Naive thymus-derived CD4-positive, alpha-beta T cell (primary cell): ENCODE measurements around the gene WWOX. TPM values are rescaled to one million over a fixed set of nuclear protein-coding genes. Genes with fewer than 3 reads are reported as not detected.

Source experiments
- ATAC-seq: fragments of 150-1000 bp; cut with Tn5 transposase; 2 replicates; pipeline ENCODE4 v1.10.0; 2021; ENCODE audit warnings: mild to moderate bottlenecking, moderate library complexity
- CTCF ChIA-PET: fragments of 350-600 bp; sonication (Branson Sonifier 250); formaldehyde crosslinking; loops from one replicate; lab custom pipeline; 2021; ENCODE audit warnings: antibody characterized with exemption; lab: Charles Lee
- POLR2A ChIA-PET: fragments of 350-600 bp; sonication (Branson Sonifier 250); formaldehyde crosslinking; loops from one replicate; lab custom pipeline; 2021; ENCODE audit warnings: antibody characterized with exemption, inconsistent platforms; lab: Charles Lee
- DNase-seq, 9 donors: peaks; one replicate each; pipeline versions ENCODE4 v3.0.0 to v3.0.0-alpha.2; 2020 to 2022; ENCODE audit warnings: mixed read lengths in 1 of 9
- H3K27ac ChIP-seq: one replicate; pipeline ENCODE4 v1.7.0; 2013; ENCODE audit warnings: mild to moderate bottlenecking, low read depth, low read length, moderate library complexity
- H3K27me3 ChIP-seq, 2 donors: one replicate each; pipeline ENCODE4 v1.7.0; 2013; ENCODE audit warnings: low read length in 2 of 2, mild to moderate bottlenecking in 2 of 2, moderate library complexity in 2 of 2; ENCODE audit not compliant: control insufficient read depth in 2 of 2, insufficient read depth in 2 of 2
- H3K36me3 ChIP-seq, 3 experiments: 1 replicate in 2 of 3; 2 replicates in 1 of 3; pipeline ENCODE4 v1.7.0; 2013; ENCODE audit warnings: low read length in 3 of 3, mild to moderate bottlenecking in 3 of 3, moderate library complexity in 1 of 3; ENCODE audit not compliant: insufficient read depth in 3 of 3, control insufficient read depth in 2 of 3
- H3K4me1 ChIP-seq, 2 donors: one replicate each; pipeline ENCODE4 v1.7.0; 2013; ENCODE audit warnings: low read length in 2 of 2, mild to moderate bottlenecking in 2 of 2, moderate library complexity in 1 of 2; ENCODE audit not compliant: control insufficient read depth in 2 of 2, insufficient read depth in 2 of 2
- H3K4me3 ChIP-seq: 2 replicates; pipeline ENCODE4 v1.7.0; 2013; ENCODE audit warnings: mild to moderate bottlenecking, low read length
- H3K9me3 ChIP-seq, 3 experiments: 1 replicate in 2 of 3; 2 replicates in 1 of 3; pipeline ENCODE4 v1.7.0; 2013; ENCODE audit warnings: low read length in 3 of 3; ENCODE audit not compliant: control insufficient read depth in 2 of 3
- H3K27ac Mint-ChIP-seq, 9 donors: one replicate each; pipeline ENCODE4 v1.8.0; 2020 to 2022; ENCODE audit warnings: mixed read lengths in 9 of 9, mild to moderate bottlenecking in 8 of 9, moderate library complexity in 5 of 9, inconsistent platforms in 2 of 9
- H3K27me3 Mint-ChIP-seq, 5 donors: one replicate each; pipeline ENCODE4 v1.8.0; 2021 to 2022; ENCODE audit warnings: mixed read lengths in 5 of 5, mild to moderate bottlenecking in 1 of 5
- H3K36me3 Mint-ChIP-seq, 5 donors: one replicate each; pipeline ENCODE4 v1.8.0; 2020 to 2022; ENCODE audit warnings: mixed read lengths in 5 of 5, mild to moderate bottlenecking in 3 of 5, inconsistent platforms in 1 of 5
- H3K4me1 Mint-ChIP-seq, 7 donors: one replicate each; pipeline ENCODE4 v1.8.0; 2020 to 2022; ENCODE audit warnings: mixed read lengths in 7 of 7, mild to moderate bottlenecking in 3 of 7, inconsistent platforms in 1 of 7
- H3K4me3 Mint-ChIP-seq, 10 donors: one replicate each; pipeline ENCODE4 v1.8.0; 2020 to 2022; ENCODE audit warnings: mild to moderate bottlenecking in 10 of 10, mixed read lengths in 10 of 10, moderate library complexity in 6 of 10, inconsistent platforms in 2 of 10
- H3K9me3 Mint-ChIP-seq, 11 donors: one replicate each; pipeline ENCODE4 v1.8.0; 2020 to 2022; ENCODE audit warnings: mixed read lengths in 11 of 11, mild to moderate bottlenecking in 4 of 11, inconsistent platforms in 1 of 11, moderate library complexity in 1 of 11
- intact Hi-C, 2 donors: fragments of 100-400 bp; cut with micrococcal nuclease; formaldehyde crosslinking; loops; one replicate each; pipeline ENCODE4 v1.15.1; 2023
- polyA plus RNA-seq, 2 donors: library from polyadenylated mRNA; unstranded; fragments of 300-500 nt; fragmentation: Illumina TruSeq; gene quantifications; one replicate each; pipeline ENCODE4 v1.2.3, GENCODE V29; 2021
- total RNA-seq, 6 experiments: library from RNA in 5 of 6; stranded (reverse) in 5 of 6; gene quantifications; 1 replicate in 5 of 6; 2 replicates in 1 of 6; pipeline ENCODE4 v1.2.3 and lab custom pipeline; 2021 to 2026

The WWOX gene
- total and polyA plus RNA-seq, 7 experiments from 2014 or later, result 13.8 to 31.1 (median 20.8) TPM

GRCh38 chr16:78925083-78925767, 825.8 kb downstream of the WWOX start:
- no peak overlapping the region for H3K27ac Mint-ChIP-seq
- Histone ChIP-seq H3K27ac (no peak overlapping the region), H3K27me3 (no peaks in the 10 kb centered on the region), H3K4me1 (no peaks in the 10 kb centered on the region), H3K9me3 (peaks cover 0 to 11% (median 0%) of the 10 kb centered on the region in 3 experiments), H3K36me3 (no peaks in the 10 kb centered on the region), H3K4me3 (no peak overlapping the region)
- CTCF ChIA-PET, result no interaction called here
- intact Hi-C loops, result no loop called here
- POLR2A ChIA-PET, result no interaction called here
- peak; percentile 48 for ATAC-seq
- peaks cover 0 to 4% (median 0%) of the 10 kb centered on the region in 7 donors for H3K4me1 Mint-ChIP-seq
- H3K9me3 Mint-ChIP-seq, result peaks cover 6 to 37% (median 22%) of the 10 kb centered on the region in 11 donors
- peaks cover 0 to 2% (median 0%) of the 10 kb centered on the region in 5 donors for H3K27me3 Mint-ChIP-seq
- DNase-seq, result peak in 1 of 9 donors; percentile 5
- no peak overlapping the region for H3K4me3 Mint-ChIP-seq
- peaks cover 9 to 15% (median 14%) of the 10 kb centered on the region in 5 donors for H3K36me3 Mint-ChIP-seq

GRCh38 chr16:78926723-78927210, 827.3 kb downstream of the WWOX start:
- intact Hi-C loops, result no loop called here
- H3K27ac ChIP-seq, result no peak overlapping the region
- H3K4me3 Mint-ChIP-seq, result no peak overlapping the region
- peaks cover 0 to 2% (median 0%) of the 10 kb centered on the region in 5 donors for H3K27me3 Mint-ChIP-seq
- peaks cover 2 to 27% (median 11%) of the 10 kb centered on the region in 11 donors for H3K9me3 Mint-ChIP-seq
- no peak for ATAC-seq
- H3K27ac Mint-ChIP-seq, result no peak overlapping the region
- no peak for DNase-seq
- no peaks in the 10 kb centered on the region for H3K4me1 ChIP-seq
- H3K36me3 ChIP-seq, result no peaks in the 10 kb centered on the region
- H3K36me3 Mint-ChIP-seq, result peaks cover 4 to 10% (median 8%) of the 10 kb centered on the region in 5 donors
- H3K4me1 Mint-ChIP-seq, result peaks cover 0 to 4% (median 0%) of the 10 kb centered on the region in 7 donors
- CTCF ChIA-PET, result no interaction called here
- POLR2A ChIA-PET, result interaction anchor here (0.7 kb wide), 1 partner anchor 15 kb away, joined by 3 read pairs; no protein-coding TSS in a partner anchor
- no peak overlapping the region for H3K4me3 ChIP-seq
- no peaks in the 10 kb centered on the region for H3K27me3 ChIP-seq
- peaks cover 0 to 3% (median 0%) of the 10 kb centered on the region in 3 experiments for H3K9me3 ChIP-seq

DNA sequence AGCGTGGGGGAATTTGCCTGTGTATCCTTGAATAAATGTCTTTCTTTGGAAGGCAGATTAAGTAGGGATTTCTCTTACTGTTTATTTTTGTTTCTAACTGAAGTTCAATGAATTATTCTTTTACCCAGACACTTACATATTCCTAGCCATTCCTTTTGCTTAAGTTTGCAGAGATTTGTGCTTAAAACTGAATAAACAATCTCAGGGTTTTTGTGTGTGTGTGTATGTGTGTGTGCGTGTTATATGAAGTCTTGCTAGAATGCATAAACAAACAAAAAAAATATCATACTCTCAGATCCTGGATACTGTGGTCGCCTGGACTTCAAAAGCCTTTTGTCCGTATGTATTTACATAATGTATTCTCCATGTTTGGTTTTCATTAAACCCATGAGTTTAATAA, 828.3 kb downstream of the WWOX start:
- Mint-ChIP-seq H3K4me1 (peaks cover 0 to 4% (median 0%) of the 10 kb centered on the region in 7 donors), H3K9me3 (peaks cover 0 to 21% (median 6%) of the 10 kb centered on the region in 11 donors), H3K36me3 (peaks cover 4 to 5% (median 5%) of the 10 kb centered on the region in 5 donors), H3K27me3 (peaks cover 0 to 2% (median 0%) of the 10 kb centered on the region in 5 donors), H3K4me3 (no peak overlapping the region), H3K27ac (no peak overlapping the region)
- no peaks in the 10 kb centered on the region for H3K27me3 ChIP-seq
- intact Hi-C loops, result no loop called here
- no peaks in the 10 kb centered on the region for H3K4me1 ChIP-seq
- ATAC-seq, result no peak
- H3K4me3 ChIP-seq, result no peak overlapping the region
- no peak for DNase-seq
- H3K9me3 ChIP-seq, result no peaks in the 10 kb centered on the region
- no peak overlapping the region for H3K27ac ChIP-seq
- H3K36me3 ChIP-seq, result no peaks in the 10 kb centered on the region
- CTCF ChIA-PET, result no interaction called here
- POLR2A ChIA-PET, result no interaction called here

DNA sequence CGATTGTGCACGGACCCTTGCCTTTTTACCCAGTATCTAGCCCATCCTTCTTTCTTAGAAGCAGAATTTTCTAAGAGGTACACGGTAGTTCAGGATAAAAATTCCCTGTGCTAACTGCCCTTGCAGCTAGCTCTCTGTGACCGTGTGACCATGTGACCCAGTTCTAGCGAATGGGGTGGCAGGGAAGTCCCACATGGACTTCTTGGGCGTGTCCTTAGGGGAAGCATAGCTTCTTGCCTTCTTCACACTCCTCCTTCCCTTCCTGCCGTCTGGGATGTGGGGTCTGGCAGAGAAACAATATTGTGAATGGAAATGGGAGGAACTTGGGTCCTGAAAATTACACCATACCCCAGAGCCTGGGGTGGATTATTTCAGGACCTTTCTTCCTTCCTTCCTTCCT, 830.4 kb downstream of the WWOX start:
- H3K4me3 ChIP-seq, result no peak overlapping the region
- H3K4me1 ChIP-seq, result no peaks in the 10 kb centered on the region
- H3K27me3 ChIP-seq, result no peaks in the 10 kb centered on the region
- peaks cover 0 to 4% (median 0%) of the 10 kb centered on the region in 7 donors for H3K4me1 Mint-ChIP-seq
- H3K9me3 ChIP-seq, result no peaks in the 10 kb centered on the region
- no peaks in the 10 kb centered on the region for H3K36me3 ChIP-seq
- H3K36me3 Mint-ChIP-seq, result peaks cover 0 to 6% (median 0%) of the 10 kb centered on the region in 5 donors
- intact Hi-C loops, result no loop called here
- H3K9me3 Mint-ChIP-seq, result peaks cover 0 to 9% (median 3%) of the 10 kb centered on the region in 11 donors
- H3K27me3 Mint-ChIP-seq, result peaks cover 0 to 2% (median 0%) of the 10 kb centered on the region in 5 donors
- DNase-seq, result no peak
- no peak for ATAC-seq
- no peak overlapping the region for H3K27ac Mint-ChIP-seq
- H3K4me3 Mint-ChIP-seq, result no peak overlapping the region
- ChIA-PET CTCF (no interaction called here), POLR2A (no interaction called here)
- no peak overlapping the region for H3K27ac ChIP-seq

GRCh38 chr16:78930561-78930960, 831.1 kb downstream of the WWOX start:
- Mint-ChIP-seq H3K4me3 (no peak overlapping the region), H3K27me3 (peaks cover 0 to 2% (median 0%) of the 10 kb centered on the region in 5 donors), H3K36me3 (peaks cover 0 to 11% (median 0%) of the 10 kb centered on the region in 5 donors), H3K4me1 (peaks cover 0 to 5% (median 0%) of the 10 kb centered on the region in 7 donors), H3K27ac (no peak overlapping the region), H3K9me3 (peaks cover 0 to 14% (median 4%) of the 10 kb centered on the region in 11 donors)
- Histone ChIP-seq H3K27me3 (no peaks in the 10 kb centered on the region), H3K4me3 (no peak overlapping the region), H3K36me3 (no peaks in the 10 kb centered on the region), H3K9me3 (no peaks in the 10 kb centered on the region), H3K27ac (no peak overlapping the region), H3K4me1 (no peaks in the 10 kb centered on the region)
- ChIA-PET POLR2A (no interaction called here), CTCF (no interaction called here)
- DNase-seq, result no peak
- no peak for ATAC-seq
- intact Hi-C loops, result no loop called here

DNA sequence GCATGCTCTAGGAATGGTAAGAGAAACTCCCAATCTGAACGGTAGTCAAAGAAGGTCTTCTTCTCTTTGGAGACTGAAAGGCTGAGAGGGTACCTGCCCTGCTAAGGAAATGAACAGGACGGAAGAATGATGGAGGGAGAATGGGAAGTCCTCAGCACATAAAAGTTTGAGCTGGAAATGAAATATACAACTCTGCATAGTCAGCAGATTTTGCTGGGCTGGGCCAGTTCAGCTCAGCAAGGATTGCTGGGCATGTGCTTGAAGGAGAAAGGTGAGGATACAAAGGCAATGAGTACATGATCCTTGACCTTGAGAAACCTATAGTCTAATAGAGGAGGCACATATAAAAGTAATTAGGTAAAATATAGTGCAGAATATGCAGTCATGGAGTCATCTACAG, 831.8 kb downstream of the WWOX start:
- H3K4me1 ChIP-seq, result no peaks in the 10 kb centered on the region
- no peak overlapping the region for H3K4me3 Mint-ChIP-seq
- H3K4me3 ChIP-seq, result no peak overlapping the region
- H3K4me1 Mint-ChIP-seq, result peaks cover 0 to 5% (median 0%) of the 10 kb centered on the region in 7 donors
- intact Hi-C loops, result no loop called here
- peaks cover 0 to 2% (median 0%) of the 10 kb centered on the region in 5 donors for H3K27me3 Mint-ChIP-seq
- DNase-seq (no peak), ATAC-seq (no peak)
- H3K9me3 Mint-ChIP-seq, result peaks cover 0 to 11% (median 4%) of the 10 kb centered on the region in 11 donors
- H3K9me3 ChIP-seq, result no peaks in the 10 kb centered on the region
- no peaks in the 10 kb centered on the region for H3K27me3 ChIP-seq
- POLR2A ChIA-PET, result no interaction called here
- no peaks in the 10 kb centered on the region for H3K36me3 ChIP-seq
- no peak overlapping the region for H3K27ac ChIP-seq
- CTCF ChIA-PET, result no interaction called here
- peaks cover 0 to 11% (median 0%) of the 10 kb centered on the region in 5 donors for H3K36me3 Mint-ChIP-seq
- no peak overlapping the region for H3K27ac Mint-ChIP-seq
